Measurements from ENCODE around the gene SPARCL1.
"Not testable (repeated sequence)": the region's sequence is repeated elsewhere in the genome, so short reads cannot be mapped to it uniquely, and the experiment has no call there.

SPARCL1 gene

DNA sequence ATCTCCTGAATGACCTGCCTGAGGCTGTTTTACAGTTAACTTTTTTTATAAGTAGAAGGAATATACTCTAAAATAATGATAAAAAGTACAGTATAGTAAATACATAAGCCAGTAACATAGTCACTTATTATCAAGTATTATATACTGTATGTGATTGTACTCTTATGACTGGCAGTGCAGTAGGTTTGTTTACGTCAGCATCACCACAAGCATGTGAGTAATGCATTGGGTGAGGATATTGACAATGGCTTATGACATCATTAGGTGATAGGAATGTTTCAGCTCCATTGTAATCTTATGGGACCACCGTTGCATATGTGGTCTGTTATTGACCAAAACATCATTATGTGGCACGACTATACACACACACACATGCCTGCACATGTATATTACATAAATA, 86.3 kb downstream of the SPARCL1 start:
- DNase-seq (ENCODE audit: low spot score), result no peak

DNA sequence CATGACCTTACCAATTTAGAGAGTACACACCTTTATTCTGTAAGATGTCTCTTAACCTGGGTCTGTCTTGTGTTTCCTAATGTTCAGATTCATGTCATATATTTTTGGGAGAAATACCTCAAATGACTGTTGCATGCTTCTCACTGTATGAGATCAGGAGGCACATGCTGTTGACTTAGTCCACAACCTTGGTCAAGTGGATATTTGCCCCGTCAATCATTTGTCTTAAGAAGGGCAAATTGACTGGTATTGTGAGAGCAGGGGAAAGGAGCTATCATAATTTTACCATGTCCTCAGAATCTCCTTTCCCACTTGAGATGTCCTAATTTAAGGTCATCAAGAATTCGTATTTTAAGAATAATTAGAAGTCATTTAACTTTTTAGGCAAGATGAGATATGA, 95.8 kb downstream of the SPARCL1 start:
- no peak for DNase-seq (ENCODE audit: low spot score)

DNA sequence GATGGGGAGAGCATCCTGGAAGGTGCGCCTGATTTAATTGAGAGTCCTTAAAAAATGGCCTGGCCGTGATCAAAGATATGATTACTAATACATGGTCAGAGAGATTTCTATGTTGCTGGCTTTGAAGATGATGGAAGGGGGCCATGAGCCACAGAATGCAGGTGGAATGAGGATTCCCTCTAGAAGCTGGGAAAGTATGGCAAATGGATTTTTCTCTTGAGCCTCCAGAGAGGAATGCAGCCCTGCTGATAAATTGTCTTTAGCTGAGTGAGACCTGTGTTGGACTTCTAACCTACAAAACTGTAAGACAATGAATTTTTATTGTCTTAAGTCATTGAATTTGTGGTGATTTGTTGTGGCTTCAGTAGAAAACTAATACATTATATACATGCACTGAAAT, 99.1 kb downstream of the SPARCL1 start:
- DNase-seq (ENCODE audit: low spot score), result no peak

DNA sequence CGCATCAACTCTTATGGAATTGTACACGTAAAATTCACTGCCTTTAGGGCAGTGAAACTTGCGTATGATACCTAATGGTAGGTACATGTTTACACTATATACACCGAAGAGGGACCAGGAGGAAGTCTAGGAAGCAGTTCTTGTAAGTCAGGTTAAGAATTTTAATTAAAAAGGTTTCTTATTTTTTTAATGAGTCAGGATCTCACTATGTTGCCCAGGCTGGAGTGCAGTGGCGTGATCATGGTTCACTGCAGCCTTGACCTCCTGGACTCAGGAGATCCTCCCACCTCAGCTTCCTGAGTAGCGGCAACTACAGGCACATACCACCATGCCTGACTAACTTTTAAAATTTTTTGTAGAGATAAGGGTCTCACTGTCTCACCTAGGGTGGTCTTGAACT, 100.2 kb downstream of the SPARCL1 start:
- DNase-seq (ENCODE audit: low spot score), result no peak

DNA sequence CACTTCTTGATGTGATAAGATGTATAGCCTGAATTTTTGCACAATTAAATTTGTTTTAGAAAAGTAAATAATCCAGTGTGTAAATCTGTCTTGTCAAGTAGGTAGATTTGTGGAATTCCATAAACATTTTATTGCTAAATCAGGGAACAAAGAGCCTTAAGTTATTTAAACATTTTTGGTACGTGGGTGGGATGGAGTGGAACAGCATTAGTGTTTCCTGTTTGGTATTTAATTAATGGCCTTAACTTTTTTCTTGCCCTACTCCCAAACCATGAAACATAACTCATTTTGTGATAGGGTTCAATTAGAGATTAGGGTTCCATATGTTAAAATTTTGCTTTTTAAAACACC, 101.7 kb downstream of the SPARCL1 start:
- peak; percentile 79 for DNase-seq (ENCODE audit: low spot score)

DNA sequence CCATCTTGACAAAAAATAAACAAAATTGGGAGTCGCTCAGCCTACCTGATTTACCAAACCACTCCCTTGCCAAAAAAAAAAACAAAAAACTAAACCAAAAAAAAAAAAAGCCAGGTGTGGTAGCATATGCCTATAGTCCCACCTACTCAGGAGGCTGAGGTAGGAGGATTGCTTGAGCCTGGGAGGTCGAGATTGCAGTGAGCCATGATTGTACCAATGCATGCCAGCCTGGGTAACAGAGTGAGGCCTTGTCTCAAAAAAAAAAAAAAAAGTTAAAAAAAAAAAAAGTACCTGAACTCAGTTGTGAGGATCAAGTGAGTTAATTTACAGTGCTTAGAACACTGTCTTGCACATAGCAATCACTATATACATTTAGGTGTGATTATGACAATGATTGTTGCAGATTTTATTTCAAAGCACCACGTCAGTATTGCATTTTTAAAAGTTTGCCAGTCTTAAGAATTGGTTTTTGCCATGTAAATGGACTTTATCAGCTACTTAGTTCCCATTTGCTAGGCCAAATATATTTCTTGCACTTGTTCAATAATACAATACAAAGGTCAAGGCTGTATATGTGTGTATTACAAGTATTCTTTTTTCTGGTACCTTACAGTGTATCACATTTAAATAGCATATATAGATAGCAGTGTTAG, 102.2 kb downstream of the SPARCL1 start:
- DNase-seq (ENCODE audit: low spot score), result no peak

DNA sequence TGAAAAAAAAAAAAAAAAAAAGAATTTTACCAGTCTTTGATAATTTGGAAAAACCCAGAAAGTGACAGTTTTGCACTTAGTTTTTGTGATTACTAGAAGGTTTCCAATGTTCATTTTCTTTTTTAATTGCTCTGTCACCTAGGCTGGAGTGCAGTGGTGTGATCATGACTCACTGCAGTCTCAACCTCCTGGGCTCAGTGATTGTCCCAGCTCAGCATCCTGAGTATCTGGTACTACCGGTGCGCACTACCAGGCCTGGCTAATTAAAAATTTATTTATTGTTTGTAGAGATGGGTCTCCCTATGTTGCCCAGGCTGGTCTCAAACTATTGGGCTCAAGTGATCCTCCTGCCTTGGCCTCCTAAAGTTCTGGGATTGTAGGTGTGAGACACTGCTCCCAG, 103.5 kb downstream of the SPARCL1 start:
- no peak for DNase-seq (ENCODE audit: low spot score)

DNA sequence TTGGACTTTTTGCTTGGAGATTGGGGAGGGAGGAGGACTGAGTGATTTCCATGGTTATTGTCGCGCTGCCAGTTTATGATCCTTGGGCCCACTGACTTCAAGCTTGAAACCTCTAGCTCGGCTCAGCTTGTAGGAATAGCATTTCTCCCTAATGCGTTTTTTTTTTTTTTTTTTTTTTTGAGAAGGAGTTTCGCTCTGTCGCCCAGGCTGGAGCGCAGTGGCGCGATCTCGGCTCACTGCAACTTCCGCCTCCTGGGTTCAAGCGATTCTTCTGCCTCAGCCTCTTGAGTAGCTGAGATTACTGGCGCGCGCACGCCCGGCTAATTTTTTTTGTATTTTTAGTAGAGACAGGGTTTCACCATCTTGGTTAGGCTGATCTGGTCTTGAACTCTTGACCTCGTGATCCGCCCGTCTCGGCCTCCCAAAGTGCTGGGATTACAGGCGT, 105.1 kb downstream of the SPARCL1 start:
- not testable (repeated sequence) for DNase-seq (ENCODE audit: low spot score)

Measured in COLO829 (cell line).